DLD1 (cell line): ENCODE results near the gene NLGN4X.

Source experiments
- in situ Hi-C: cut with HindIII; loops from 2 replicates; pipeline ENCODE4 v1.10.0; 2017; ENCODE audit warnings: low sequenced_read_pairs

NLGN4X gene

GRCh38 chrX:6228720-6229119 is at the start of gene NLGN4X:
Gene NLGN4X, minus strand, starts transcription at chrX:6228867. Its CDS starts 77,401 bp downstream, at chrX:6151466.
- in situ Hi-C loops: no loop called here

GRCh38 chrX:6266041-6266440 is 37.4 kb upstream of the NLGN4X start:
- in situ Hi-C loops: no loop called here

- in situ Hi-C loops: no loop called here
These were observed 34.3 kb upstream of the NLGN4X start for GRCh38 chrX:6262959-6263358.

- in situ Hi-C loops: no loop called here
These were observed 28.4 kb upstream of the NLGN4X start for GRCh38 chrX:6257025-6257424.

GRCh38 chrX:6244666-6245065 is 16.0 kb upstream of the NLGN4X start:
- in situ Hi-C loops: no loop called here

GRCh38 chrX:6238576-6238975 is 9.9 kb upstream of the NLGN4X start:
- in situ Hi-C loops: no loop called here

- in situ Hi-C loops: no loop called here
These were observed 732 bp downstream of the NLGN4X start for GRCh38 chrX:6227935-6228334.

- in situ Hi-C loops: no loop called here
These were observed 1.2 kb downstream of the NLGN4X start for GRCh38 chrX:6227453-6227835.

- in situ Hi-C loops: no loop called here
These were observed 1.8 kb downstream of the NLGN4X start for GRCh38 chrX:6226596-6227452.

GRCh38 chrX:6225911-6226595 is 2.6 kb downstream of the NLGN4X start:
- in situ Hi-C loops: no loop called here

GRCh38 chrX:6225288-6225910 is 3.3 kb downstream of the NLGN4X start:
- in situ Hi-C loops: no loop called here

GRCh38 chrX:6223516-6223915 is 5.2 kb downstream of the NLGN4X start:
- in situ Hi-C loops: no loop called here

GRCh38 chrX:6210230-6210629 is 18.4 kb downstream of the NLGN4X start:
- in situ Hi-C loops: no loop called here

- in situ Hi-C loops: no loop called here
These were observed 25.0 kb downstream of the NLGN4X start for GRCh38 chrX:6203462-6204215.

GRCh38 chrX:6199486-6199885 is 29.2 kb downstream of the NLGN4X start:
- in situ Hi-C loops: no loop called here

GRCh38 chrX:6187256-6187655 is 41.4 kb downstream of the NLGN4X start:
- in situ Hi-C loops: no loop called here

GRCh38 chrX:6184900-6185515 is 43.7 kb downstream of the NLGN4X start:
- in situ Hi-C loops: no loop called here

GRCh38 chrX:6175914-6176313 is 52.8 kb downstream of the NLGN4X start:
- in situ Hi-C loops: no loop called here

- in situ Hi-C loops: no loop called here
These were observed 58.2 kb downstream of the NLGN4X start for GRCh38 chrX:6170424-6170823.

GRCh38 chrX:6169407-6169806 is 59.3 kb downstream of the NLGN4X start:
- in situ Hi-C loops: no loop called here

GRCh38 chrX:6163721-6164120 is 64.9 kb downstream of the NLGN4X start:
- in situ Hi-C loops: no loop called here
